H1 (cell line): ENCODE results near the gene CHST8. TPM values are rescaled to one million over a fixed set of nuclear protein-coding genes. Genes with fewer than 3 reads are reported as not detected.

Experiments used
- CTCF ChIA-PET: fragments of 300-600 bp; sonication (Branson Sonifier 250); formaldehyde crosslinking; loops from one replicate; lab custom pipeline; 2021; ENCODE audit not compliant: partially characterized antibody; lab: Charles Lee
- POLR2A ChIA-PET: fragments of 300-600 bp; sonication (Branson Sonifier 250); formaldehyde crosslinking; loops from one replicate; lab custom pipeline; 2021; ENCODE audit warnings: inconsistent platforms; ENCODE audit not compliant: partially characterized antibody; lab: Charles Lee
- DNase-seq, 2 experiments: peaks; one replicate each; pipeline versions ENCODE4 v3.0.0 to v3.0.0-alpha.2; 2010 to 2022; ENCODE audit warnings: low spot score in 2 of 2, low read depth in 1 of 2, mixed read lengths in 1 of 2
- FAIRE-seq: peaks from 2 replicates; lab custom pipeline; 2011; peaks lifted over from hg19 to GRCh38; lab: Jason Lieb, UNC
- H2AFZ ChIP-seq: 2 replicates; pipeline ENCODE4 v1.8.1; 2012; ENCODE audit warnings: low read length, inconsistent platforms
- H2AK5ac ChIP-seq: 2 replicates; pipeline ENCODE4 v1.6.1; 2013; ENCODE audit warnings: low read depth, low read length
- H2BK120ac ChIP-seq: replicated peaks from 2 replicates; pipeline ENCODE3; 2013; ENCODE audit warnings: low read depth, low read length, inconsistent platforms
- H2BK12ac ChIP-seq: 2 replicates; pipeline ENCODE4 v1.6.1; 2013; ENCODE audit warnings: low read depth, low read length
- H2BK15ac ChIP-seq: 2 replicates; pipeline ENCODE4 v1.6.1; 2013; ENCODE audit warnings: low read length
- H2BK20ac ChIP-seq: 2 replicates; pipeline ENCODE4 v1.6.1; 2013; ENCODE audit warnings: low read length
- H2BK5ac ChIP-seq: 2 replicates; pipeline ENCODE4 v1.6.1; 2013; ENCODE audit warnings: low read depth, low read length
- H3K14ac ChIP-seq: 2 replicates; pipeline ENCODE4 v1.6.1; 2013; ENCODE audit warnings: inconsistent platforms; ENCODE audit not compliant: insufficient read length
- H3K18ac ChIP-seq: 2 replicates; pipeline ENCODE4 v1.6.1; 2013; ENCODE audit warnings: low read length; ENCODE audit errors: extremely low read depth
- H3K23ac ChIP-seq: 2 replicates; pipeline ENCODE4 v1.6.1; 2013; ENCODE audit warnings: inconsistent platforms; ENCODE audit not compliant: insufficient read length
- H3K23me2 ChIP-seq: 2 replicates; pipeline ENCODE4 v1.6.1; 2013; ENCODE audit warnings: low read depth, low read length
- H3K27ac ChIP-seq: 2 replicates; pipeline ENCODE4 v1.6.1; 2011; ENCODE audit warnings: low read depth, low read length, inconsistent platforms
- H3K27me3 ChIP-seq, 4 experiments: replicated peaks in 1 of 4; 1 replicate in 1 of 4; 2 replicates in 3 of 4; pipeline versions ENCODE4 v1.6.1 to v1.8.1; 2011 to 2013; ENCODE audit warnings: low read length in 3 of 4, mild to moderate bottlenecking in 3 of 4, inconsistent platforms in 2 of 4, mixed read lengths in 2 of 4, moderate library complexity in 1 of 4; ENCODE audit not compliant: control insufficient read depth in 3 of 4, insufficient read depth in 3 of 4; ENCODE audit errors: extremely low read depth in 1 of 4
- H3K36me3 ChIP-seq, 4 experiments: 2 replicates each; pipeline versions ENCODE4 v1.6.1 to v1.8.1; 2011 to 2013; ENCODE audit warnings: mild to moderate bottlenecking in 4 of 4, low read length in 3 of 4, moderate library complexity in 2 of 4, control low read depth in 1 of 4, inconsistent platforms in 1 of 4; ENCODE audit not compliant: insufficient read depth in 4 of 4, control insufficient read depth in 2 of 4
- H3K4ac ChIP-seq: replicated peaks from 2 replicates; pipeline ENCODE3; 2013; ENCODE audit warnings: low read length, low read depth, mixed read lengths, inconsistent platforms; ENCODE audit not compliant: insufficient read length
- H3K4me1 ChIP-seq, 4 experiments: replicated peaks in 1 of 4; 1 replicate in 1 of 4; 2 replicates in 3 of 4; pipeline versions ENCODE4 v1.6.1 to v1.8.1; 2011 to 2013; ENCODE audit warnings: low read length in 3 of 4, inconsistent platforms in 2 of 4, mixed read lengths in 1 of 4; ENCODE audit not compliant: insufficient read depth in 4 of 4, control insufficient read depth in 3 of 4
- H3K4me2 ChIP-seq, 2 experiments: 2 replicates each; pipeline versions ENCODE4 v1.6.1 to v1.8.1; 2011 to 2013; ENCODE audit warnings: low read depth in 2 of 2, low read length in 2 of 2, control low read depth in 1 of 2, inconsistent platforms in 1 of 2, mild to moderate bottlenecking in 1 of 2; ENCODE audit not compliant: insufficient read depth in 1 of 2
- H3K4me3 ChIP-seq, 4 experiments: fragments of 200-600, 300-600 bp in 1 of 4; sonication (generic), shearing (Covaris generic), sonication (Bioruptor Twin) in 1 of 4; 2 replicates each; pipeline versions ENCODE4 v1.5.1 to v1.8.1; 2011 to 2016; ENCODE audit warnings: low read length in 4 of 4, low read depth in 3 of 4, control low read depth in 2 of 4, inconsistent platforms in 2 of 4, mild to moderate bottlenecking in 2 of 4, mixed read lengths in 1 of 4, moderate library complexity in 1 of 4; ENCODE audit not compliant: insufficient read depth in 2 of 4; ENCODE audit errors: extremely low read depth in 1 of 4
- H3K56ac ChIP-seq: replicated peaks from 2 replicates; pipeline ENCODE3; 2013; ENCODE audit warnings: low read depth, mild to moderate bottlenecking, mixed read lengths, low read length, inconsistent platforms; ENCODE audit not compliant: insufficient read length
- H3K79me1 ChIP-seq: 2 replicates; pipeline ENCODE4 v1.6.1; 2013; ENCODE audit warnings: low read depth, low read length, control low read depth
- H3K79me2 ChIP-seq, 2 experiments: 2 replicates each; pipeline versions ENCODE4 v1.6.1 to v1.8.1; 2012 to 2013; ENCODE audit warnings: low read length in 2 of 2, mild to moderate bottlenecking in 2 of 2, inconsistent platforms in 1 of 2; ENCODE audit not compliant: insufficient read depth in 2 of 2, control insufficient read depth in 1 of 2
- H3K9ac ChIP-seq, 4 experiments: replicated peaks in 1 of 4; 1 replicate in 1 of 4; 2 replicates in 3 of 4; pipeline versions ENCODE4 v1.6.1 to v1.8.1; 2011 to 2013; ENCODE audit warnings: low read depth in 3 of 4, low read length in 3 of 4, control low read depth in 2 of 4, mild to moderate bottlenecking in 2 of 4, moderate library complexity in 2 of 4, inconsistent platforms in 1 of 4; ENCODE audit errors: extremely low read depth in 1 of 4
- H3K9me3 ChIP-seq, 2 experiments: 2 replicates each; pipeline versions ENCODE4 v1.6.1 to v1.8.1; 2012 to 2013; ENCODE audit warnings: mild to moderate bottlenecking in 2 of 2, moderate library complexity in 2 of 2, control low read depth in 1 of 2, inconsistent platforms in 1 of 2, low read depth in 1 of 2, low read length in 1 of 2, mixed read lengths in 1 of 2; ENCODE audit not compliant: insufficient read depth in 2 of 2
- H4K20me1 ChIP-seq, 2 experiments: replicated peaks in 1 of 2; 2 replicates each; pipeline versions ENCODE3 to v1.8.1; 2011 to 2013; ENCODE audit warnings: inconsistent platforms in 2 of 2, low read length in 2 of 2, mild to moderate bottlenecking in 1 of 2; ENCODE audit not compliant: insufficient read depth in 2 of 2, control insufficient read depth in 1 of 2
- H4K5ac ChIP-seq: 2 replicates; pipeline ENCODE4 v1.6.1; 2013; ENCODE audit warnings: low read length, low read depth, mixed read lengths, inconsistent platforms; ENCODE audit not compliant: insufficient read length
- H4K8ac ChIP-seq: 2 replicates; pipeline ENCODE4 v1.8.0; 2013; ENCODE audit warnings: mild to moderate bottlenecking, moderate library complexity, low read length, inconsistent platforms; ENCODE audit not compliant: insufficient read depth; ENCODE audit errors: extremely low read depth
- H4K91ac ChIP-seq: replicated peaks from 2 replicates; pipeline ENCODE3; 2013; ENCODE audit warnings: low read length, mixed read lengths, inconsistent platforms; ENCODE audit not compliant: insufficient read length
- WGBS, 2 experiments: shearing (Covaris generic) in 1 of 2; methylation state at CpG; one replicate each; pipeline versions ENCODE4 v1.1.6 to v1.1.7; 2013 to 2015; ENCODE audit warnings: low lambda C conversion rate in 2 of 2, mixed read lengths in 2 of 2, inconsistent platforms in 1 of 2, low coverage in 1 of 2, missing lambda C conversion rate in 1 of 2; ENCODE audit not compliant: insufficient replicate concordance in 2 of 2, insufficient coverage in 1 of 2, insufficient read length in 1 of 2; ENCODE audit errors: extremely low coverage in 1 of 2, missing lambda C conversion rate in 1 of 2; 5-methylcytosine and 5-hydroxymethylcytosine counted together
- polyA plus RNA-seq, 7 experiments: library from polyadenylated mRNA; depleted of rRNA in 3 of 7; stranded (reverse) in 5 of 7; unstranded in 2 of 7; fragments of >200 nt in 5 of 7; fragments of 200-250 nt in 2 of 7; gene quantifications; 1 replicate in 5 of 7; 2 replicates in 1 of 7; 4 replicates in 1 of 7; pipeline versions ENCODE4 v1.2.1 to v1.2.3, GENCODE V29; 2011 to 2013; ENCODE audit warnings: missing spikeins in 2 of 7, mixed read lengths in 2 of 7
- total RNA-seq: library from RNA; stranded (reverse); fragmentation: NEBNext Ultra II Directional; extraction: Animal tissue kit (Norgen Biotek cat#: 25700); gene quantifications from 2 replicates; pipeline ENCODE4 v1.2.1, GENCODE V29; 2021

Gene CHST8
- total and polyA plus RNA-seq, 2 of the 8 experiments (the other 6 are each of a cell fraction or from before 2014, with no cell fraction given): 10.8 to 28.2 TPM

- H3K23me2 ChIP-seq: no peaks in the 10 kb centered on the region
- no peaks in the 10 kb centered on the region; a peak in 1 of 7 replicates for H3K4me1 ChIP-seq
- H3K27me3 ChIP-seq: peaks cover 0 to 2% (median 0%) of the 10 kb centered on the region in 4 experiments; a peak in 2 of 7 replicates
- H3K79me2 ChIP-seq: no peaks in the 10 kb centered on the region
- no peak overlapping the region for H3K23ac ChIP-seq
- no peak overlapping the region for H3K56ac ChIP-seq
- no peak overlapping the region for H3K4ac ChIP-seq
- 91% methylated on average over 5 of the region's 5 CpGs; no CpG with 5 or more reads in 1 of the 2 experiments for WGBS, 2 experiments
- DNase-seq (no peak), FAIRE-seq (no peak)
- H3K9ac ChIP-seq: no peak overlapping the region
- no peak overlapping the region for H3K4me3 ChIP-seq
- H4K20me1 ChIP-seq: no peaks in the 10 kb centered on the region
- CTCF ChIA-PET: interaction anchor here (0.8 to 2.6 kb wide), 4 partner anchors 11 to 312 kb away, joined by 5 to 8 read pairs (median 6); no protein-coding TSS in a partner anchor
- H2AFZ ChIP-seq: no peak overlapping the region
- no peak overlapping the region for H3K18ac ChIP-seq
- H3K14ac ChIP-seq: no peak overlapping the region
- no peak overlapping the region for H4K5ac ChIP-seq
- H3K9me3 ChIP-seq: no peaks in the 10 kb centered on the region
- H4K91ac ChIP-seq: no peak overlapping the region
- POLR2A ChIA-PET: no interaction called here
- no peak overlapping the region for H3K27ac ChIP-seq
- H4K8ac ChIP-seq: no peak overlapping the region
- no peaks in the 10 kb centered on the region for H3K79me1 ChIP-seq
- H3K36me3 ChIP-seq: no peaks in the 10 kb centered on the region
- H2BK5ac ChIP-seq: no peak overlapping the region
- H2AK5ac ChIP-seq: no peak overlapping the region
- no peak overlapping the region for H2BK12ac ChIP-seq
- no peak overlapping the region for H2BK15ac ChIP-seq
- H2BK120ac ChIP-seq: no peak overlapping the region
- H3K4me2 ChIP-seq: no peak overlapping the region
- H2BK20ac ChIP-seq: no peak overlapping the region
These were observed 162.7 kb downstream of the CHST8 start for GRCh38 chr19:33784432-33784831.
